ENCODE results near the gene TBL3.

Gene TBL3

GRCh38 chr16:1949507-1949906 is 22.3 kb upstream of the TBL3 start:
- TF ChIP-seq FOXM1 (IDR thresholded peaks at IDR 0.05; ENCODE audit: borderline replicate concordance, low read depth) (no peak), REST (IDR thresholded peaks at IDR 0.05; ENCODE audit: low read depth) (no peak), CREB1 (IDR thresholded peaks at IDR 0.05; ENCODE audit: low read depth) (no peak), CEBPB (IDR thresholded peaks at IDR 0.05) (no peak), USF1 (IDR thresholded peaks at IDR 0.05) (no peak), NFIC (IDR thresholded peaks at IDR 0.05) (no peak), ZBTB7A (IDR thresholded peaks at IDR 0.05; ENCODE audit: low read depth) (no peak), TCF12 (IDR thresholded peaks at IDR 0.05; ENCODE audit: low read depth) (no peak)

GRCh38 chr16:1950047-1950446 is 21.8 kb upstream of the TBL3 start:
- TF ChIP-seq MAX (IDR thresholded peaks at IDR 0.05) (no peak), REST (IDR thresholded peaks at IDR 0.05; ENCODE audit: low read depth) (no peak), CEBPB (IDR thresholded peaks at IDR 0.05) (no peak), NFIC (IDR thresholded peaks at IDR 0.05) (no peak), EGR1 (IDR thresholded peaks at IDR 0.05) (no peak), TEAD4 (IDR thresholded peaks at IDR 0.05) (no peak), ZBTB7A (IDR thresholded peaks at IDR 0.05; ENCODE audit: low read depth) (no peak), EP300 (IDR thresholded peaks at IDR 0.05; ENCODE audit: borderline replicate concordance) (no peak), TCF12 (IDR thresholded peaks at IDR 0.05; ENCODE audit: low read depth) (no peak), RAD21 (IDR thresholded peaks at IDR 0.05; ENCODE audit: low read depth) (no peak), TAF1 (IDR thresholded peaks at IDR 0.05; ENCODE audit: low read depth) (no peak), YY1 (IDR thresholded peaks at IDR 0.05; ENCODE audit: low read depth) (no peak), USF1 (IDR thresholded peaks at IDR 0.05) (no peak), FOXM1 (IDR thresholded peaks at IDR 0.05; ENCODE audit: borderline replicate concordance, low read depth) (no peak), CREB1 (IDR thresholded peaks at IDR 0.05; ENCODE audit: low read depth) (no peak)

GRCh38 chr16:1950559-1950958 is 21.3 kb upstream of the TBL3 start:
- TF ChIP-seq USF1 (IDR thresholded peaks at IDR 0.05) (no peak), NFIC (IDR thresholded peaks at IDR 0.05) (no peak), ZBTB7A (IDR thresholded peaks at IDR 0.05; ENCODE audit: low read depth) (no peak), CEBPB (IDR thresholded peaks at IDR 0.05) (no peak), MAX (IDR thresholded peaks at IDR 0.05) (no peak), TEAD4 (IDR thresholded peaks at IDR 0.05) (no peak), YY1 (IDR thresholded peaks at IDR 0.05; ENCODE audit: low read depth) (no peak), RAD21 (IDR thresholded peaks at IDR 0.05; ENCODE audit: low read depth) (no peak), TCF12 (IDR thresholded peaks at IDR 0.05; ENCODE audit: low read depth) (no peak), EGR1 (IDR thresholded peaks at IDR 0.05) (no peak), REST (IDR thresholded peaks at IDR 0.05; ENCODE audit: low read depth) (no peak), EP300 (IDR thresholded peaks at IDR 0.05; ENCODE audit: borderline replicate concordance) (no peak)

GRCh38 chr16:1953734-1954133 is 18.1 kb upstream of the TBL3 start:
- TF ChIP-seq CREB1 (IDR thresholded peaks at IDR 0.05; ENCODE audit: low read depth) = no peak
- TF ChIP-seq EGR1 (IDR thresholded peaks at IDR 0.05) = no peak
- no peak for TF ChIP-seq ZBTB7A (IDR thresholded peaks at IDR 0.05; ENCODE audit: low read depth)
- TF ChIP-seq TEAD4 (IDR thresholded peaks at IDR 0.05) = no peak
- no peak for TF ChIP-seq EP300 (IDR thresholded peaks at IDR 0.05; ENCODE audit: borderline replicate concordance)
- no peak for TF ChIP-seq REST (IDR thresholded peaks at IDR 0.05; ENCODE audit: low read depth)
- TF ChIP-seq USF1 (IDR thresholded peaks at IDR 0.05) = no peak
- TF ChIP-seq MAX (IDR thresholded peaks at IDR 0.05) = no peak
- TF ChIP-seq TAF1 (IDR thresholded peaks at IDR 0.05; ENCODE audit: low read depth) = no peak
- TF ChIP-seq RAD21 (IDR thresholded peaks at IDR 0.05; ENCODE audit: low read depth) = no peak
- no peak for TF ChIP-seq CEBPB (IDR thresholded peaks at IDR 0.05)
- TF ChIP-seq NFIC (IDR thresholded peaks at IDR 0.05) = no peak
- no peak for TF ChIP-seq YY1 (IDR thresholded peaks at IDR 0.05; ENCODE audit: low read depth)
- TF ChIP-seq TCF12 (IDR thresholded peaks at IDR 0.05; ENCODE audit: low read depth) = no peak
